Measurements from ENCODE around the gene POPDC3. TPM values are rescaled to one million over a fixed set of nuclear protein-coding genes. Genes with fewer than 3 reads are reported as not detected.

Gene POPDC3
- total and polyA plus RNA-seq, 2 of the 13 experiments (the other 11 are each of a cell fraction or from before 2014, with no cell fraction given), result 0.18 to 0.20 TPM

GRCh38 chr6:105179244-105180065 is at the start of gene POPDC3 (continued):
- TF ChIP-seq CCDC6 (CRISPR knock-in tag; IDR thresholded peaks at IDR 0.05) (0 out of 2 replicates have a peak, but pooled peaks have one; percentile 28), ZNF441 (CRISPR knock-in tag; IDR thresholded peaks at IDR 0.05; ENCODE audit: borderline replicate concordance) (no peak), RFX3 (CRISPR knock-in tag; IDR thresholded peaks at IDR 0.05) (no peak), SUZ12 (IDR thresholded peaks at IDR 0.05; ENCODE audit: low read depth, low read length) (no peak), FIP1L1 (IDR thresholded peaks at IDR 0.05; ENCODE audit: borderline replicate concordance, insufficient read depth, low read depth, low read length) (no peak), RBFOX2 (IDR thresholded peaks at IDR 0.05; ENCODE audit: low read depth, low read length) (no peak), ZNF24 (IDR thresholded peaks at IDR 0.05) (no peak), ZNF839 (CRISPR knock-in tag; IDR thresholded peaks at IDR 0.05; ENCODE audit: borderline replicate concordance) (no peak), NFKBIZ (CRISPR knock-in tag; IDR thresholded peaks at IDR 0.05) (no peak), ATF7-NPFF (CRISPR knock-in tag; IDR thresholded peaks at IDR 0.05; ENCODE audit: low read depth) (no peak), ZC3H4 (CRISPR knock-in tag; IDR thresholded peaks at IDR 0.05; ENCODE audit: borderline replicate concordance) (no peak), MAZ (IDR thresholded peaks at IDR 0.05; ENCODE audit: borderline replicate concordance, low read depth, low read length) (no peak), MAZ (CRISPR knock-in tag; IDR thresholded peaks at IDR 0.05; ENCODE audit: low read depth) (0 out of 2 replicates have a peak, but pooled peaks have one; percentile 39), ZBTB1 (CRISPR knock-in tag; IDR thresholded peaks at IDR 0.05; ENCODE audit: borderline replicate concordance) (no peak), FOXJ3 (CRISPR knock-in tag; IDR thresholded peaks at IDR 0.05; ENCODE audit: borderline replicate concordance) (no peak), ELF1 (CRISPR knock-in tag; IDR thresholded peaks at IDR 0.05) (no peak), NFATC3 (CRISPR knock-in tag; IDR thresholded peaks at IDR 0.05) (no peak), FOXK1 (CRISPR knock-in tag; IDR thresholded peaks at IDR 0.05; ENCODE audit: borderline replicate concordance, low read depth) (no peak)
- TF ChIP-seq, protein P1, sequence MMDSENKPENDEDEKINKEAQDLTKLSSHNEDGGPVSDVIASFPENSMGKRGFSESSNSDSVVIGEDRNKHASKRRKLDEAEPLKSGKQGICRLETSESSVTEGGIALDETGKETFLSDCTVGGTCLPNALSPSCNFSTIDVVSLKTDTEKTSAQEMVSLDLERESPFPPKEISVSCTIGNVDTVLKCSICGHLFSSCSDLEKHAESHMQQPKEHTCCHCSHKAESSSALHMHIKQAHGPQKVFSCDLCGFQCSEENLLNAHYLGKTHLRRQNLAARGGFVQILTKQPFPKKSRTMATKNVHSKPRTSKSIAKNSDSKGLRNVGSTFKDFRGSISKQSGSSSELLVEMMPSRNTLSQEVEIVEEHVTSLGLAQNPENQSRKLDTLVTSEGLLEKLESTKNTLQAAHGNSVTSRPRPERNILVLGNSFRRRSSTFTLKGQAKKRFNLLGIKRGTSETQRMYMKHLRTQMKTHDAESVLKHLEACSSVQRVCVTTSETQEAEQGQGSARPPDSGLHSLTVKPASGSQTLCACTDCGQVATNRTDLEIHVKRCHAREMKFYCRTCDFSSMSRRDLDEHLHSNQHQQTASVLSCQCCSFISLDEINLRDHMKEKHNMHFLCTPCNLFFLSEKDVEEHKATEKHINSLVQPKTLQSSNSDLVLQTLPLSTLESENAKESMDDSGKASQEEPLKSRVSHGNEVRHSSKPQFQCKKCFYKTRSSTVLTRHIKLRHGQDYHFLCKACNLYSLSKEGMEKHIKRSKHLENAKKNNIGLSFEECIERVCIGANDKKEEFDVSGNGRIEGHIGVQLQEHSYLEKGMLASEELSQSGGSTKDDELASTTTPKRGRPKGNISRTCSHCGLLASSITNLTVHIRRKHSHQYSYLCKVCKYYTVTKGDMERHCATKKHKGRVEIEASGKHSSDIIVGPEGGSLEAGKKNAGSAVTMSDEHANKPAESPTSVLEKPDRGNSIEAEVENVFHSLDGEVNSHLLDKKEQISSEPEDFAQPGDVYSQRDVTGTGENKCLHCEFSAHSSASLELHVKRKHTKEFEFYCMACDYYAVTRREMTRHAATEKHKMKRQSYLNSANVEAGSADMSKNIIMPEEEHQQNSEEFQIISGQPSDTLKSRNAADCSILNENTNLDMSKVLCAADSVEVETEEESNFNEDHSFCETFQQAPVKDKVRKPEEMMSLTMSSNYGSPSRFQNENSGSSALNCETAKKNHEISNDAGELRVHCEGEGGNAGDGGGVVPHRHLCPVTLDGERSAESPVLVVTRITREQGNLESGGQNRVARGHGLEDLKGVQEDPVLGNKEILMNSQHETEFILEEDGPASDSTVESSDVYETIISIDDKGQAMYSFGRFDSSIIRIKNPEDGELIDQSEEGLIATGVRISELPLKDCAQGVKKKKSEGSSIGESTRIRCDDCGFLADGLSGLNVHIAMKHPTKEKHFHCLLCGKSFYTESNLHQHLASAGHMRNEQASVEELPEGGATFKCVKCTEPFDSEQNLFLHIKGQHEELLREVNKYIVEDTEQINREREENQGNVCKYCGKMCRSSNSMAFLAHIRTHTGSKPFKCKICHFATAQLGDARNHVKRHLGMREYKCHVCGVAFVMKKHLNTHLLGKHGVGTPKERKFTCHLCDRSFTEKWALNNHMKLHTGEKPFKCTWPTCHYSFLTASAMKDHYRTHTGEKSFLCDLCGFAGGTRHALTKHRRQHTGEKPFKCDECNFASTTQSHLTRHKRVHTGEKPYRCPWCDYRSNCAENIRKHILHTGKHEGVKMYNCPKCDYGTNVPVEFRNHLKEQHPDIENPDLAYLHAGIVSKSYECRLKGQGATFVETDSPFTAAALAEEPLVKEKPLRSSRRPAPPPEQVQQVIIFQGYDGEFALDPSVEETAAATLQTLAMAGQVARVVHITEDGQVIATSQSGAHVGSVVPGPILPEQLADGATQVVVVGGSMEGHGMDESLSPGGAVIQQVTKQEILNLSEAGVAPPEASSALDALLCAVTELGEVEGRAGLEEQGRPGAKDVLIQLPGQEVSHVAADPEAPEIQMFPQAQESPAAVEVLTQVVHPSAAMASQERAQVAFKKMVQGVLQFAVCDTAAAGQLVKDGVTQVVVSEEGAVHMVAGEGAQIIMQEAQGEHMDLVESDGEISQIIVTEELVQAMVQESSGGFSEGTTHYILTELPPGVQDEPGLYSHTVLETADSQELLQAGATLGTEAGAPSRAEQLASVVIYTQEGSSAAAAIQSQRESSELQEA (CRISPR knock-in tag; IDR thresholded peaks at IDR 0.05; ENCODE audit: not compliant biosample characterization), result no peak
- TF ChIP-seq, protein P2, sequence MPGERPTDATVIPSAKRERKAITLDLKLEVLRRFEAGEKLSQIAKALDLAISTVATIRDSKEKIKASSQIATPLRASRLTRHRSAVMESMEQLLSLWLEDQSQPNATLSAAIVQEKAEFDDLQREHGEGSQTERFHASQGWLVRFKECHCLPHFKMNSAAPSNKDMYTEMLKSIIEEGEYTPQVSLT (CRISPR knock-in tag; IDR thresholded peaks at IDR 0.05; ENCODE audit: borderline replicate concordance, low read depth), result no peak
